ENCODE data around the gene IQSEC3.

Gene IQSEC3

DNA sequence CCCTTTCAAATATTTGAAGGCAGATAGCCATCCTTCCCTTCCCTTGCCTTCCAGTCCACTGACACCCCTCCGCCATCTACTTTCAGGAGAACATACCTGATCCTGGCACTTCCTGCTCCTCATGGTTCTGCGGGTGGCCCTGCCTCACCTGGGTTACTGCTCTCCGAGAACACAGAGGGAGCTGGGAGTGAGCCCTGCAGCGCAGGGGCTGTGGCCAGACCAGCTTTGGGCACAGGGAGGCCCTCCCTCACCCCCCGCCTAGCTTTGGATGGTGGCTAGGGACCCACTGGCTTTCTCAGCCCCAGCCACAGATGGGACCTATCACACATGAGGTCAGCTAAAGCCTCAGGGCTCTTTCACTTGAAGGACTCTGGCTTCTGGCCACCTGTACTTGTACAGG is 12.4 kb downstream of the IQSEC3 start:
- Histone ChIP-seq H3K36me3 (ENCODE audit: insufficient read depth, low read length) (no peaks in the 10 kb centered on the region), H3K4me1 (ENCODE audit: insufficient read depth, low read length) (no peaks in the 10 kb centered on the region), H3K27me3 (ENCODE audit: insufficient read depth, low read length) (peaks cover 75% of the 10 kb centered on the region), H2AFZ (ENCODE audit: low read depth, low read length) (no peak overlapping the region), H3K9me3 (ENCODE audit: low read length) (no peaks in the 10 kb centered on the region), H3K4me3 (ENCODE audit: low read length) (no peak overlapping the region)

GRCh38 chr12:80681-81190 is 14.2 kb downstream of the IQSEC3 start:
- no peak overlapping the region for H2AFZ ChIP-seq (ENCODE audit: low read depth, low read length)
- no peaks in the 10 kb centered on the region for H3K36me3 ChIP-seq (ENCODE audit: insufficient read depth, low read length)
- H3K27me3 ChIP-seq (ENCODE audit: insufficient read depth, low read length), result peaks cover 72% of the 10 kb centered on the region
- no peaks in the 10 kb centered on the region for H3K9me3 ChIP-seq (ENCODE audit: low read length)
- H3K4me1 ChIP-seq (ENCODE audit: insufficient read depth, low read length), result no peaks in the 10 kb centered on the region
- no peak overlapping the region for H3K4me3 ChIP-seq (ENCODE audit: low read length)

DNA sequence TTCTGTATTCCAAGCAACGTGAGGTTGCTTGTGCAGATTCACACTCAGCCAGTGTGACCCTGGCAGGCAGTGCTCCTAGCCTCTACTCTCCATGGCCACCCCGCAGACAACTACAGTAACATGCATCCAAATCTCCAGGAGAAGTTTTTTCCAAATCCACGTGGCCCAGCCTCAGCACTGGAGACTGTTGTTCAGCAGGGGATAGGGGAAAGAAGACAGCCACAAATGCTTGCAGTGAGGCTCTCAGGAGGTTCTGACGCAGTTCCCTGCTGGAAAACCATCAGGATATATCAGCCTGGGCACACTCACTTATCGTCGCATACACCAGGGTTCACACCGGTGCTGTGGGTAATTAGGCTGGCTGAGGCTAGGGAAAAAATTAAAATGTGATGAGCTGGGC is 16.2 kb downstream of the IQSEC3 start:
- Histone ChIP-seq H3K9me3 (ENCODE audit: low read length) (no peaks in the 10 kb centered on the region), H3K4me1 (ENCODE audit: insufficient read depth, low read length) (no peaks in the 10 kb centered on the region), H3K27me3 (ENCODE audit: insufficient read depth, low read length) (peaks cover 57% of the 10 kb centered on the region), H3K36me3 (ENCODE audit: insufficient read depth, low read length) (no peaks in the 10 kb centered on the region), H2AFZ (ENCODE audit: low read depth, low read length) (no peak overlapping the region), H3K4me3 (ENCODE audit: low read length) (no peak overlapping the region)

DNA sequence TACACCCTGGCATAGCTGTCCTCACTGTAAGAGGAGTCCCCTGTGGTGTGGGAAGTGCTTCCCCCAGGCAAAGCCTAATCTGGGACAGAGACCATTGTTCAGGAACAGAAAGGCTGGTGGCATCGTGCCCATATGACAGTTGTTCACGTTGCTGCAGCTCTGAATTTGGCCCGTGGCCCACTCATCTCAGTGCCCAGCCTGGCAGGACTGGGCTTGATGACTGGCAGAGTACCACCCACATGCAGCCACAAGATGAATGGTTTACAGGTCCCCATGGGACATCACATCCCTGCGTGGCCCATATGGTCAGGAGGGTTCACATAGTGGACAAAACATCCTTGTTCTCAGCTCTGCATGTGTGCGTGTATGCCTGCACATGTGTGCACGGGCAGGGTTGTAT is 17.5 kb downstream of the IQSEC3 start:
- Histone ChIP-seq H3K9me3 (ENCODE audit: low read length) (no peaks in the 10 kb centered on the region), H3K36me3 (ENCODE audit: insufficient read depth, low read length) (no peaks in the 10 kb centered on the region), H2AFZ (ENCODE audit: low read depth, low read length) (no peak overlapping the region), H3K4me3 (ENCODE audit: low read length) (no peak overlapping the region), H3K27me3 (ENCODE audit: insufficient read depth, low read length) (peaks cover 48% of the 10 kb centered on the region), H3K4me1 (ENCODE audit: insufficient read depth, low read length) (no peaks in the 10 kb centered on the region)

DNA sequence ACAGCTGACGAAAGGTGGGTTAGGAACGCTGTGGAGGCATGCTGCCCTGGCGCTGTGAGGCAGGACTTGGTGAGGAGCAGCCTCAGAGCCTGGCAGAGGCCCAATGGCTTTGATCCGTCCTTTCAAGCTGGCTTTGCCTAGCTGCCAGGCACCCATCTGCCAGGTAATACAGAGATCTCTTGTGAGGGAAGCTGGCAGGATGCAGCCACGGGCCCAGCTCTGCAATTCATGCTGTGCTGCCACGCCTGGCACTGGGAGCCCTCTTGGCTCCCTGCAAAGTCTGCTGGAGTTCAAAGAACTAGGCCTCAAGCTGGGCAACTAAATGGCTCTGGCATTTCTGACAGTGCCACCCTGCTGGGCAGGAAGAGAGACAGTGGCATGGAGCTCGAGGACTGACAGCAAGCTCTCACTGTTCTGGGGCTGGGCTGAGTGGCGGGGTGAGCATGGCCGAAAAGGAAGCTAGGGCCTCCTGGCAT is 18.7 kb downstream of the IQSEC3 start:
- no peak overlapping the region for H2AFZ ChIP-seq (ENCODE audit: low read depth, low read length)
- peaks cover 36% of the 10 kb centered on the region for H3K27me3 ChIP-seq (ENCODE audit: insufficient read depth, low read length)
- no peaks in the 10 kb centered on the region for H3K9me3 ChIP-seq (ENCODE audit: low read length)
- no peaks in the 10 kb centered on the region for H3K36me3 ChIP-seq (ENCODE audit: insufficient read depth, low read length)
- H3K4me1 ChIP-seq (ENCODE audit: insufficient read depth, low read length), result no peaks in the 10 kb centered on the region
- H3K4me3 ChIP-seq (ENCODE audit: low read length), result no peak overlapping the region

- Histone ChIP-seq H3K4me1 (ENCODE audit: insufficient read depth, low read length) (no peaks in the 10 kb centered on the region), H2AFZ (ENCODE audit: low read depth, low read length) (no peak overlapping the region), H3K9me3 (ENCODE audit: low read length) (no peaks in the 10 kb centered on the region), H3K36me3 (ENCODE audit: insufficient read depth, low read length) (no peaks in the 10 kb centered on the region), H3K4me3 (ENCODE audit: low read length) (no peak overlapping the region), H3K27me3 (ENCODE audit: insufficient read depth, low read length) (peaks cover 18% of the 10 kb centered on the region)
These were observed 20.7 kb downstream of the IQSEC3 start for GRCh38 chr12:87315-87714.

GRCh38 chr12:87856-88255 is 21.3 kb downstream of the IQSEC3 start:
- no peaks in the 10 kb centered on the region for H3K9me3 ChIP-seq (ENCODE audit: low read length)
- H3K36me3 ChIP-seq (ENCODE audit: insufficient read depth, low read length), result no peaks in the 10 kb centered on the region
- H3K4me3 ChIP-seq (ENCODE audit: low read length), result no peak overlapping the region
- H3K4me1 ChIP-seq (ENCODE audit: insufficient read depth, low read length), result no peaks in the 10 kb centered on the region
- H2AFZ ChIP-seq (ENCODE audit: low read depth, low read length), result no peak overlapping the region
- peaks cover 12% of the 10 kb centered on the region for H3K27me3 ChIP-seq (ENCODE audit: insufficient read depth, low read length)

- Histone ChIP-seq H2AFZ (ENCODE audit: low read depth, low read length) (no peak overlapping the region), H3K27me3 (ENCODE audit: insufficient read depth, low read length) (peaks cover 3% of the 10 kb centered on the region), H3K36me3 (ENCODE audit: insufficient read depth, low read length) (no peaks in the 10 kb centered on the region), H3K4me1 (ENCODE audit: insufficient read depth, low read length) (no peaks in the 10 kb centered on the region), H3K4me3 (ENCODE audit: low read length) (no peak overlapping the region), H3K9me3 (ENCODE audit: low read length) (no peaks in the 10 kb centered on the region)
These were observed 23.1 kb downstream of the IQSEC3 start for GRCh38 chr12:89653-90052.

- Histone ChIP-seq H3K27me3 (ENCODE audit: insufficient read depth, low read length) (no peaks in the 10 kb centered on the region), H3K4me1 (ENCODE audit: insufficient read depth, low read length) (no peaks in the 10 kb centered on the region), H3K4me3 (ENCODE audit: low read length) (no peak overlapping the region), H3K9me3 (ENCODE audit: low read length) (no peaks in the 10 kb centered on the region), H3K36me3 (ENCODE audit: insufficient read depth, low read length) (no peaks in the 10 kb centered on the region), H2AFZ (ENCODE audit: low read depth, low read length) (no peak overlapping the region)
These were observed 24.6 kb downstream of the IQSEC3 start for GRCh38 chr12:91213-91612.

GRCh38 chr12:93266-94005 is 26.9 kb downstream of the IQSEC3 start:
- H3K36me3 ChIP-seq (ENCODE audit: insufficient read depth, low read length), result no peaks in the 10 kb centered on the region
- H2AFZ ChIP-seq (ENCODE audit: low read depth, low read length), result no peak overlapping the region
- H3K9me3 ChIP-seq (ENCODE audit: low read length), result no peaks in the 10 kb centered on the region
- no peaks in the 10 kb centered on the region for H3K4me1 ChIP-seq (ENCODE audit: insufficient read depth, low read length)
- H3K4me3 ChIP-seq (ENCODE audit: low read length), result no peak overlapping the region
- H3K27me3 ChIP-seq (ENCODE audit: insufficient read depth, low read length), result peaks cover 13% of the 10 kb centered on the region

DNA sequence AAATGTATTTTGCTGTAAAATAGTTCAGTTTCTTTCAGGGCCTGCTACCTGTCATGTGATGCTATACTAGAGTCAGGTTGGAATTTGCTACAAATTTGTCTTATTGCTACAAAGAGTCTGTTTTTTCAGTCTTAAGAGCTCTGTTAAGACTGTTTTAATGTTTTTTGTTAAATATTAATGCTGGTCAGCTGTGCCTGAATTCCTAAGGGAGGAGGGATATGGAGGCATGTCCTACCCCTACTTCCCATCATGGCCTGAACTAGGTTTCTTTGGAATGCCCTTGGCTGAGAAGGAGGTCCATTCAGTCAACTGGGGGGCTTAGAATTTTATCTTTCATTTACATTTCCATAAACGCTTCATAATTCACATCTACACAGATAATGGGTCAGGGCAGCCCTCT is 30.0 kb downstream of the IQSEC3 start:
- Histone ChIP-seq H3K36me3 (ENCODE audit: insufficient read depth, low read length) (no peaks in the 10 kb centered on the region), H2AFZ (ENCODE audit: low read depth, low read length) (no peak overlapping the region), H3K4me3 (ENCODE audit: low read length) (no peak overlapping the region), H3K4me1 (ENCODE audit: insufficient read depth, low read length) (no peaks in the 10 kb centered on the region), H3K27me3 (ENCODE audit: insufficient read depth, low read length) (peaks cover 33% of the 10 kb centered on the region), H3K9me3 (ENCODE audit: low read length) (no peaks in the 10 kb centered on the region)

- Histone ChIP-seq H3K36me3 (ENCODE audit: insufficient read depth, low read length) (no peaks in the 10 kb centered on the region), H2AFZ (ENCODE audit: low read depth, low read length) (no peak overlapping the region), H3K4me3 (ENCODE audit: low read length) (no peak overlapping the region), H3K27me3 (ENCODE audit: insufficient read depth, low read length) (peaks cover 38% of the 10 kb centered on the region), H3K4me1 (ENCODE audit: insufficient read depth, low read length) (no peaks in the 10 kb centered on the region), H3K9me3 (ENCODE audit: low read length) (no peaks in the 10 kb centered on the region)
These were observed 32.4 kb downstream of the IQSEC3 start for GRCh38 chr12:98924-99352.

GRCh38 chr12:99605-100004 is 33.0 kb downstream of the IQSEC3 start:
- H2AFZ ChIP-seq (ENCODE audit: low read depth, low read length), result no peak overlapping the region
- no peak overlapping the region for H3K4me3 ChIP-seq (ENCODE audit: low read length)
- no peaks in the 10 kb centered on the region for H3K36me3 ChIP-seq (ENCODE audit: insufficient read depth, low read length)
- peaks cover 38% of the 10 kb centered on the region for H3K27me3 ChIP-seq (ENCODE audit: insufficient read depth, low read length)
- no peaks in the 10 kb centered on the region for H3K9me3 ChIP-seq (ENCODE audit: low read length)
- H3K4me1 ChIP-seq (ENCODE audit: insufficient read depth, low read length), result no peaks in the 10 kb centered on the region

Data from neuron (in vitro differentiated cells).